A549 (cell line): ENCODE data around the gene APOL4.

ENCODE experiments used
- CBX8 ChIP-seq: fragments of 200-600 bp; sonication (generic); IDR thresholded peaks from 2 replicates; pipeline ENCODE4 v1.6.1; 2016
- CEBPB ChIP-seq, 2 experiments: fragments of >200 bp in 1 of 2; sonication (Bioruptor Twin) in 1 of 2; formaldehyde crosslinking in 1 of 2; IDR thresholded peaks; 2 replicates each; pipeline ENCODE4 v1.6.1; 2012 to 2016
- CTCF ChIP-seq: fragments of >200 bp; sonication (Bioruptor Twin); formaldehyde crosslinking; IDR thresholded peaks from 3 replicates; pipeline ENCODE4 v1.5.1; 2016
- HEYL ChIP-seq: fragments of 250-450 bp; sonication (Bioruptor Pico); IDR thresholded peaks from 2 replicates; pipeline ENCODE4 v1.8.0; 2021; ENCODE audit warnings: mild to moderate bottlenecking, moderate library complexity
- MAX ChIP-seq: IDR thresholded peaks from 2 replicates; pipeline ENCODE4 v1.6.1; 2012
- NPAS2 ChIP-seq: fragments of 250-450 bp; sonication (Bioruptor Pico); IDR thresholded peaks from 2 replicates; pipeline ENCODE4 v1.8.0; 2022; ENCODE audit warnings: mild to moderate bottlenecking, moderate library complexity, borderline replicate concordance
- POLR2A ChIP-seq: IDR thresholded peaks from 2 replicates; pipeline ENCODE4 v1.6.1; 2012; ENCODE audit warnings: mild to moderate bottlenecking, low read length
- POLR2AphosphoS2 ChIP-seq: conservative IDR thresholded peaks from 2 replicates; pipeline ENCODE4 v1.6.1; 2012; ENCODE audit warnings: low read length, improper control_type of control experiment, inconsistent platforms
- REST ChIP-seq: fragments of 200-600 bp; sonication (generic); IDR thresholded peaks from 2 replicates; pipeline ENCODE4 v1.6.1; 2016; ENCODE audit warnings: antibody characterized with exemption, mild to moderate bottlenecking, moderate library complexity
- RNF2 ChIP-seq: fragments of 200-600 bp; sonication (generic); IDR thresholded peaks from 2 replicates; pipeline ENCODE4 v1.6.1; 2016; ENCODE audit warnings: low read depth, mild to moderate bottlenecking, antibody characterized with exemption, moderate library complexity, borderline replicate concordance
- SMC3 ChIP-seq: fragments of >200 bp; sonication (Bioruptor Twin); formaldehyde crosslinking; IDR thresholded peaks from 3 replicates; pipeline ENCODE4 v1.6.1; 2018; ENCODE audit warnings: inconsistent platforms
- USF2 ChIP-seq: fragments of 450-650 bp; IDR thresholded peaks from 2 replicates; pipeline ENCODE4 v1.6.1; 2014; ENCODE audit warnings: antibody characterized with exemption

- TF ChIP-seq CTCF (no peak), MAX (no peak), USF2 (no peak), CEBPB (IDR thresholded peaks at IDR 0.05) (no peak), HEYL (CRISPR knock-in tag) (no peak), CBX8 (no peak), REST (no peak), RNF2 (no peak), POLR2AphosphoS2 (no peak), NPAS2 (CRISPR knock-in tag) (no peak), POLR2A (no peak), SMC3 (no peak)
Observed at GRCh38 chr22:36226189-36226588, 24.6 kb upstream of the APOL4 start.
